Subcutaneous abdominal adipose tissue (tissue), 5 donors: Measurements from ENCODE around the gene CD109.
"Not testable (repeated sequence)": the region's sequence is repeated elsewhere in the genome, so short reads cannot be mapped to it uniquely, and the experiment has no call there.

Experiments
- H3K27ac ChIP-seq: one replicate; pipeline ENCODE4 v1.7.0; 2013; ENCODE audit warnings: low read depth, mild to moderate bottlenecking, inconsistent platforms, low read length, moderate library complexity
- H3K27me3 ChIP-seq, 5 donors: one replicate each; pipeline ENCODE4 v1.7.0; 2013; ENCODE audit warnings: low read length in 5 of 5, inconsistent platforms in 1 of 5; ENCODE audit not compliant: control insufficient read depth in 5 of 5, insufficient read depth in 4 of 5
- H3K36me3 ChIP-seq, 5 donors: one replicate each; pipeline ENCODE4 v1.7.0; 2013; ENCODE audit warnings: low read length in 5 of 5; ENCODE audit not compliant: control insufficient read depth in 5 of 5, insufficient read depth in 5 of 5
- H3K4me1 ChIP-seq, 5 donors: one replicate each; pipeline ENCODE4 v1.7.0; 2013; ENCODE audit warnings: low read length in 5 of 5, mild to moderate bottlenecking in 3 of 5, moderate library complexity in 1 of 5; ENCODE audit not compliant: control insufficient read depth in 5 of 5, insufficient read depth in 5 of 5
- H3K4me3 ChIP-seq, 5 donors: one replicate each; pipeline ENCODE4 v1.7.0; 2013; ENCODE audit warnings: low read length in 5 of 5, low read depth in 1 of 5
- H3K9ac ChIP-seq, 5 donors: one replicate each; pipeline ENCODE4 v1.7.0; 2013; ENCODE audit warnings: low read length in 5 of 5, mild to moderate bottlenecking in 4 of 5, moderate library complexity in 3 of 5
- H3K9me3 ChIP-seq, 5 donors: one replicate each; pipeline ENCODE4 v1.7.0; 2013; ENCODE audit warnings: low read length in 5 of 5; ENCODE audit not compliant: control insufficient read depth in 5 of 5
- donor health status: healthy.
- donor health status: healthy.
- donor health status: healthy.
- donor health status: healthy.
- donor health status: healthy.

Gene CD109

DNA sequence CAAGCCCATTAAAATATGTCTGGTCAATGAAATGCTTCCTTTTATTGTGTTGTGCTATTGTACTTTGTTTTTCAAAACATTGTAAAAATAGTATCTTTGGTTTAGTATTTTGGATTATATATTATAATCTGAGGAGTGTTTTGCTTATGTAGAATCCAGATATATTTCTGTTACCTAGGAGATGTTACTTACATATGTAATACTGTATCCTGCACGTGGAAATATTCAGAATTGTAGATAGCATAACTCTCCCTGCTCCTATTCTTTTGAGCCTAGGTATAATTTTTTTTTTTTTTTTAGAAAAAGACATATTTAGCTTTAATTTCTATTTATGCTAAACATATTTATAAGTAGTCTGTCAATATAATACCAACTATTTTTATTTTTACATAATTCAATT lies 130.6 kb downstream of the CD109 start:
- no peaks in the 10 kb centered on the region for H3K27me3 ChIP-seq
- no peaks in the 10 kb centered on the region for H3K9me3 ChIP-seq
- H3K4me3 ChIP-seq: no peak overlapping the region
- no peaks in the 10 kb centered on the region for H3K4me1 ChIP-seq
- no peak overlapping the region for H3K9ac ChIP-seq
- H3K36me3 ChIP-seq: peaks cover 0 to 3% (median 0%) of the 10 kb centered on the region in 5 donors
- no peak overlapping the region for H3K27ac ChIP-seq

GRCh38 chr6:73830119-73830518 lies 134.1 kb downstream of the CD109 start:
- H3K4me3 ChIP-seq: no peak overlapping the region
- H3K27ac ChIP-seq: no peak overlapping the region
- H3K27me3 ChIP-seq: no peaks in the 10 kb centered on the region
- H3K9me3 ChIP-seq: no peaks in the 10 kb centered on the region
- no peak overlapping the region for H3K9ac ChIP-seq
- H3K36me3 ChIP-seq: no peaks in the 10 kb centered on the region
- H3K4me1 ChIP-seq: peaks cover 0 to 11% (median 7%) of the 10 kb centered on the region in 5 donors

DNA sequence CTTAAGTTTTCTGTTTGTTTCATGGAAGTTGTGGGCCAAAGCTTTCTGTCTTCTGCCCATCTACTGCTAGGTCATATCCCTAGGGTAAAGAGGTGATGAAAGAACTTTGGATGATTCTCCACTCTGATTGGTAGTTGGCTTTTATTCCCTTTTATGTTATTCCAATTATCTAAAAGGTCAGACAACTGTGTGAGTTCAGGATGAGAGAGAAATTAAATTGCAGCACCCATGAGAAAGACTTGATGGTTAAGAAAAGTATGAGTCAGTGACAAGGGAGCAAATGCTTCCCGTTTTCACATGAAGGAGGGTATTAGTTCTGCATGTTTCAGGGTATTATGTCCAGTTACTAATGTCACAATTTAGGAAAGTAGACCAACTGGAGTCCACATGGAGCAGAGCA lies 136.3 kb downstream of the CD109 start:
- H3K27ac ChIP-seq: no peak overlapping the region
- H3K27me3 ChIP-seq: no peaks in the 10 kb centered on the region
- H3K4me1 ChIP-seq: peaks cover 0 to 11% (median 7%) of the 10 kb centered on the region in 5 donors
- no peak overlapping the region for H3K9ac ChIP-seq
- no peak overlapping the region for H3K4me3 ChIP-seq
- no peaks in the 10 kb centered on the region for H3K36me3 ChIP-seq
- H3K9me3 ChIP-seq: no peaks in the 10 kb centered on the region

GRCh38 chr6:73844696-73845095 lies 148.7 kb downstream of the CD109 start:
- H3K36me3 ChIP-seq, H3K9ac ChIP-seq, H3K27ac ChIP-seq, H3K4me3 ChIP-seq, H3K9me3 ChIP-seq, H3K4me1 ChIP-seq, H3K27me3 ChIP-seq: not testable (repeated sequence)

GRCh38 chr6:73851048-73851447 lies 155.0 kb downstream of the CD109 start:
- not testable (repeated sequence) for H3K4me1 ChIP-seq, H3K36me3 ChIP-seq, H3K4me3 ChIP-seq, H3K27me3 ChIP-seq, H3K27ac ChIP-seq, H3K9ac ChIP-seq, H3K9me3 ChIP-seq

GRCh38 chr6:73854998-73855718 lies 159.2 kb downstream of the CD109 start:
- H3K27me3 ChIP-seq: no peaks in the 10 kb centered on the region
- H3K4me3 ChIP-seq: peak overlapping the region in 2 of 5 donors; percentile 3 to 42
- peak overlapping the region; percentile 50 for H3K27ac ChIP-seq
- H3K9me3 ChIP-seq: no peaks in the 10 kb centered on the region
- peak overlapping the region in 2 of 5 donors; percentile 2 to 7 for H3K9ac ChIP-seq
- H3K4me1 ChIP-seq: peaks cover 0 to 6% (median 0%) of the 10 kb centered on the region in 5 donors
- no peaks in the 10 kb centered on the region for H3K36me3 ChIP-seq

DNA sequence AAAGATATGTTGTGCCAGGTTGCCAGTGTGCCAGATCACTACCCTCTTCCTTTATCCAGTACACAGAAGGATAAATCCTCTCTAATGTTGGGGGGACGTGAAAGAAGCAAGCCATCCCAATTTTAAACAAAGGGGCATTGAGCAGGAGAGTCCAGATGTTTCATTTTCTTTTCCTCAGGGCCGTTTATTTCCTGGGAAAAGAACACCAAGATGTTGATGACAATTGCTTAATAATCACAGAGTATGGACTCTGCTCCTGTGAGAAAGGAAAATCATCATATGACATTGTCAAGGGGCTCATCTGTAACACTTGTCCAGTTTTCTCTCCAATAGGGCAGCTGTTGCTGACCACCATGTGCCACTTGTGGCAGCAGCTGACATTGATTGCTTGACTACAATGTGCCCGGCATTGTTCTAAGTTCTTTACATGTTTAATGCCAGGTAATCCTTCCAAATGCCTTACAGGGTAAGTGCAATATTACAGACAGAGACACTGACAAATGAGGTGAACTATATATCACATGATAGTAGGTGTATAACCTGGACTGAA lies 161.4 kb downstream of the CD109 start:
- H3K27ac ChIP-seq: no peak overlapping the region
- H3K4me3 ChIP-seq: no peak overlapping the region
- H3K36me3 ChIP-seq: no peaks in the 10 kb centered on the region
- H3K9ac ChIP-seq: no peak overlapping the region
- H3K27me3 ChIP-seq: no peaks in the 10 kb centered on the region
- H3K4me1 ChIP-seq: peaks cover 0 to 6% (median 0%) of the 10 kb centered on the region in 5 donors
- H3K9me3 ChIP-seq: no peaks in the 10 kb centered on the region

DNA sequence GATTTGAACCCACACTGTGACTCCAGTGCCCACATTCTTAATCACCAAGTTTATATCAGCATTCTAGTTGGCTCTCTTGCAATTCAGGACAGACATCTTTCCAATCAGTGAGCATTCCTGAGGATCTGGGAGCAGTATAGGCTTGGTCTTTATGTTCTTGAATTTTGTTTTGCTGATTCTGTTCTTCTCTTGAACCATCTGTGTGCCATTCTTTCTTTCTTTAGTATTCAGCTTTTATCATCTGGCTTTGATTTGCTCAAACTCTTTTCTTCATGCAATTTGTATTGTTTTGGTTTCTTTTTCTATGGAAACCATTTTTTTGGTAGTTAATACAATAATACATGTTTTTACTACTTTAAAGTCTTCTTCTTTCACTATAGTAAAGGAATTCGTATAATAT lies 162.4 kb downstream of the CD109 start:
- no peaks in the 10 kb centered on the region for H3K9me3 ChIP-seq
- peaks cover 0 to 6% (median 0%) of the 10 kb centered on the region in 5 donors for H3K4me1 ChIP-seq
- H3K4me3 ChIP-seq: no peak overlapping the region
- H3K27me3 ChIP-seq: no peaks in the 10 kb centered on the region
- H3K9ac ChIP-seq: no peak overlapping the region
- H3K36me3 ChIP-seq: no peaks in the 10 kb centered on the region
- no peak overlapping the region for H3K27ac ChIP-seq

DNA sequence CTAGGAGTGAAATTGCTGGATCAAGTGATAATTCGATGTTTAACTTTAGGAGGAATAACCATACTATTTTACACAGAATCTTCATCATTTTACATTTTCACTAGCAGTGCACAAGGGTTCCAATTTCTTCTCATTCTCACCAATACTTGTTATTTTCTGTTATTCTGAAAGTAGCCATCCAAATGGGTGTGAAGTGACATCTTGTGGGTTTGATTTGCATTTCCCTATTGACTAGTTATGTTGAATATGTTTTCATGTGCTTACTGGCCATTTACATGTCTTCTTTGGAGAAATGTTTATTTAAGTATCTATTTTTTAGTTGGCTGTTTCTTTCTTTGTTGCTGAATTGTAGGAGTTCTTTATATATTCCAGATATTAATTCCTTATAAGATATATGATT lies 164.3 kb downstream of the CD109 start:
- H3K4me1 ChIP-seq: peaks cover 0 to 5% (median 0%) of the 10 kb centered on the region in 5 donors
- H3K27me3 ChIP-seq: no peaks in the 10 kb centered on the region
- H3K4me3 ChIP-seq: no peak overlapping the region
- no peak overlapping the region for H3K27ac ChIP-seq
- no peak overlapping the region for H3K9ac ChIP-seq
- H3K9me3 ChIP-seq: no peaks in the 10 kb centered on the region
- H3K36me3 ChIP-seq: no peaks in the 10 kb centered on the region

- H3K27ac ChIP-seq: no peak overlapping the region
- H3K4me1 ChIP-seq: no peaks in the 10 kb centered on the region
- no peaks in the 10 kb centered on the region for H3K36me3 ChIP-seq
- H3K9ac ChIP-seq: no peak overlapping the region
- H3K9me3 ChIP-seq: no peaks in the 10 kb centered on the region
- H3K27me3 ChIP-seq: no peaks in the 10 kb centered on the region
- no peak overlapping the region for H3K4me3 ChIP-seq
Observed at GRCh38 chr6:73866305-73866704, 170.3 kb downstream of the CD109 start.
